Pancreas (tissue), 10 donors: ENCODE results near the gene HDAC4. TPM values are rescaled to one million over a fixed set of nuclear protein-coding genes. Genes with fewer than 3 reads are reported as not detected.

Experiments used
- ATAC-seq, 4 donors: fragments of 200-7000 bp; cut with Tn5 transposase; one replicate each; pipeline versions ENCODE4 v1.8.0 to v1.9.1; 2020; ENCODE audit warnings: mild to moderate bottlenecking in 4 of 4, moderate library complexity in 4 of 4
- DNase-seq, 6 donors: peaks; one replicate each; pipeline ENCODE4 v3.0.0-alpha.2; 2020
- FAIRE-seq: peaks from 2 replicates; lab custom pipeline; 2012; peaks lifted over from hg19 to GRCh38; lab: Jason Lieb, UNC
- H3K27ac ChIP-seq, 4 donors: fragments of 200-600 bp; sonication (generic); 1 replicate in 3 of 4; 2 replicates in 1 of 4; pipeline versions ENCODE4 v1.5.0 to v1.8.0; 2020
- H3K27me3 ChIP-seq, 4 donors: fragments of 200-600 bp; one replicate each; pipeline ENCODE4 v1.8.0; 2021
- H3K36me3 ChIP-seq, 3 donors: fragments of 200-600 bp; sonication (generic) in 1 of 3; one replicate each; pipeline versions ENCODE4 v1.5.0 to v1.8.0; 2020 to 2021
- H3K4me1 ChIP-seq, 3 donors: fragments of 200-600 bp; one replicate each; pipeline ENCODE4 v1.8.0; 2021
- H3K4me3 ChIP-seq, 4 donors: fragments of 200-600 bp; sonication (generic) in 2 of 4; one replicate each; pipeline versions ENCODE4 v1.5.0 to v1.8.0; 2020 to 2021
- H3K9me3 ChIP-seq, 4 donors: fragments of 200-600 bp; one replicate each; pipeline ENCODE4 v1.8.0; 2021
- CTCF ChIP-seq, 4 donors: fragments of 200-600 bp; sonication (generic) in 3 of 4; IDR thresholded peaks; one replicate each; pipeline versions ENCODE4 v1.5.0 to v1.8.0; 2021; ENCODE audit warnings: antibody characterized with exemption in 4 of 4
- WGBS, 2 donors: extraction: QIAGEN DNeasy Blood & Tissue Kit; methylation state at CpG; one replicate each; pipeline ENCODE4 v1.1.7; 2013; 5-methylcytosine and 5-hydroxymethylcytosine counted together
- intact Hi-C, 3 donors: fragments of 100-400 bp; cut with DNase I; formaldehyde crosslinking; loops; one replicate each; pipeline versions ENCODE4 v1.11.1 to v1.14.2; 2022
- polyA plus RNA-seq, 2 donors: library from polyadenylated mRNA; stranded (reverse); fragments of 200-250 nt; gene quantifications; one replicate each; pipeline ENCODE4 v1.2.3, GENCODE V29; 2013
- total RNA-seq, 6 donors: library from RNA; stranded (reverse); fragmentation: NEBNext Ultra II Directional in 4 of 6; extraction: Animal tissue kit (Norgen Biotek cat#: 25700) in 4 of 6; gene quantifications; one replicate each; pipeline versions ENCODE4 v1.2.1 to v1.2.4, GENCODE V29; 2021 to 2023
- donor health status: healthy with polysubstance abuse.
- donor health status: DM: no; HTN: no; CAD: no; lungs with moderate emphysema.
- donor health status: DM: no; HTN: no; CAD: no.
- donor health status: control.
- donor health status: control.
- donor health status: Bipolar disorder and iron deficiency.
- donor health status: DM: yes; HTN: yes; CAD: no.
- donor health status: DM: no; HTN: no; CAD: no.
- donor health status: DM: no; HTN: no; CAD: no.
- donor health status: DM: yes; HTN: yes; CAD: no.

Gene HDAC4
- total and polyA plus RNA-seq, 8 donors, result 8.2 to 31.8 (median 16.6) TPM

DNA sequence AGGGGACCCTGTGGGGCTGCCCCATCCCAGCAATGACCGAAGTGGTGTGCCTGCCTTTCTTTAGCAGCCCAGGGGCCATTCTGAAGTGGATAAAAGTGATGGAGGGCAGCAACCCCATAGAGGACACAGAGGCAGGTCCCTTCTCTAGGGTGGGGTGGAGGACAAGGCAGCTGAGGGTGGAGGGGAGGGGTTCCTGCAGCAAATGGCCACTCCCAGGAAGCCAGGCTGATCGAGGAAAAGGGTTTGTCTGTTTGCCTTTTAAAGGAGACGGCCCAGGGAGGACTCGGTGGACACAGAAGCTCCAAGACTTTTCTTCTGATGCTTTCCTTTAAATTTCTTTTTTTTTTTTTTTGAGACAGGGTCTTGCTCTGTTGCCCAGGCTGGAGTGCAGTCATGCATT lies 280.2 kb downstream of the HDAC4 start:
- intact Hi-C loops, result no loop called here
- ATAC-seq, result no peak
- DNase-seq, result no peak
- H3K4me3 ChIP-seq, result no peak overlapping the region
- H3K4me1 ChIP-seq, result no peaks in the 10 kb centered on the region
- peaks cover 2 to 8% (median 4%) of the 10 kb centered on the region in 3 donors for H3K36me3 ChIP-seq
- no peak overlapping the region for H3K27ac ChIP-seq
- H3K9me3 ChIP-seq, result no peaks in the 10 kb centered on the region
- 73 to 75% methylated on average over 4 of the region's 4 CpGs for WGBS, 2 donors
- FAIRE-seq, result no peak
- H3K27me3 ChIP-seq, result no peaks in the 10 kb centered on the region
- no peak for TF ChIP-seq CTCF (IDR thresholded peaks at IDR 0.05)

- Histone ChIP-seq H3K27me3 (no peaks in the 10 kb centered on the region), H3K4me1 (no peaks in the 10 kb centered on the region), H3K4me3 (no peak overlapping the region), H3K36me3 (no peaks in the 10 kb centered on the region), H3K9me3 (no peaks in the 10 kb centered on the region), H3K27ac (no peak overlapping the region)
- ATAC-seq (no peak), DNase-seq (peak in 2 of 6 donors; percentile 44 to 68), FAIRE-seq (no peak)
- no peak for TF ChIP-seq CTCF (IDR thresholded peaks at IDR 0.05)
- intact Hi-C loops, result no loop called here
- 92 to 93% methylated on average over 21 of the region's 21 CpGs for WGBS, 2 donors
Measured at GRCh38 chr2:239119346-239120126, 281.3 kb downstream of the HDAC4 start.

DNA sequence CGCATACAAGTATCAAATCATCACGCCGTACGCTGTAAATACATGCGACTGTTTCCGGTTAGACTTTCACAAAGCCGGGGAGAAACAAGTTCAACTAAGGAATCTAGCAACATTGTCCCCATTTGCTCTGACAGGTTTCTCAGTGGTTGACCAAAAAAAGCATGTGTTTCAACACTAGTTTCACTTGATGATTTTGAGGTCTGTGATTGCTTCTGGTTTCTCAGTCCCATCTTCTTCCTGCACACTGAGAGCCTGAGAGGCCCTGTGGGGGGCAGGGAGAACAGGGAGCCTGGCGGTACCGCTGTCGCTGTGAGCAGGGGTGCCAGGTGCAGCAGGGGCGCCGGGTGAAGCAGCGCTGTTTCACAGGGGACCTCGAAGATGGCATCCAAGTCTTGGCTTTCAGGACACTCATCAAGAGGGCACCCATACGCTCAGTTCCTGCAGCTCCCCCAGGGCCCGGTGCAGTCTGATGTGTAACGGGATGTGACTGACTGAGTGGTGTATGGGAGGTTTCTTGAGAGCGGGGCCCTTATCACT lies 282.1 kb downstream of the HDAC4 start:
- H3K36me3 ChIP-seq, result no peaks in the 10 kb centered on the region
- H3K4me3 ChIP-seq, result no peak overlapping the region
- intact Hi-C loops, result no loop called here
- WGBS, 2 donors, result 88 to 92% methylated on average over 18 of the region's 18 CpGs
- peak in 2 of 6 donors; percentile 15 to 37 for DNase-seq
- TF ChIP-seq CTCF (IDR thresholded peaks at IDR 0.05), result no peak
- ATAC-seq, result no peak
- peaks cover 0 to 4% (median 0%) of the 10 kb centered on the region in 3 donors for H3K4me1 ChIP-seq
- no peaks in the 10 kb centered on the region for H3K27me3 ChIP-seq
- no peak for FAIRE-seq
- H3K27ac ChIP-seq, result no peak overlapping the region
- H3K9me3 ChIP-seq, result no peaks in the 10 kb centered on the region

GRCh38 chr2:239118264-239118663 lies 282.6 kb downstream of the HDAC4 start:
- intact Hi-C loops, result no loop called here
- ATAC-seq (no peak), DNase-seq (peak in 2 of 6 donors; percentile 7 to 34), FAIRE-seq (no peak)
- H3K27ac ChIP-seq, result no peak overlapping the region
- H3K4me3 ChIP-seq, result no peak overlapping the region
- TF ChIP-seq CTCF (IDR thresholded peaks at IDR 0.05), result no peak
- 94 to 98% methylated on average over 26 of the region's 26 CpGs for whole genome bisulfite sequencing, 2 donors
- no peaks in the 10 kb centered on the region for H3K36me3 ChIP-seq
- peaks cover 0 to 7% (median 4%) of the 10 kb centered on the region in 3 donors for H3K4me1 ChIP-seq
- H3K27me3 ChIP-seq, result no peaks in the 10 kb centered on the region
- H3K9me3 ChIP-seq, result no peaks in the 10 kb centered on the region

DNA sequence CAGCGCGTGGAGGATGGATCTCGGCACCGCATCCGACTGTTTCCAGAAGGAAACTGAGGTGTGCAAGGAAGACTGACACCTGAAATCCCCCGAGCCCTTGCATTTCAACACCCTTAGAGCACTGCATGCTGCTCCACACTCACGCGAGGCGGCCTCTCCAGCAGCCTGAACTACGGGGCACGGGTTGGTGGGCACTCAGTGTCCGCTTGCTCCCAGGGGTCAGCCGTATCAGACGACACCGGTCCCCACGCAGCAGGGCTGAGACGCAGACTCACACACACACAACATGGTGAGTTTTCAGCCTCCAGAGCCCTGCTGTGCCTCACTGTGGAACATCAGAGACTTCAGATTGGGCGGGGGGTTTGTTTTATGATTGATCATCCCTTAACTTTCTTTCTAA lies 283.0 kb downstream of the HDAC4 start:
- Histone ChIP-seq H3K4me1 (peaks cover 0 to 7% (median 6%) of the 10 kb centered on the region in 3 donors), H3K27ac (no peak overlapping the region)
- peak in 1 of 6 donors; percentile 59 for DNase-seq

More for the DNA sequence above, 283.0 kb downstream of the HDAC4 start:
- Histone ChIP-seq H3K36me3 (no peaks in the 10 kb centered on the region), H3K4me3 (no peak overlapping the region), H3K27me3 (no peaks in the 10 kb centered on the region), H3K9me3 (no peaks in the 10 kb centered on the region)
- no peak for TF ChIP-seq CTCF (IDR thresholded peaks at IDR 0.05)
- intact Hi-C loops, result no loop called here
- FAIRE-seq, result no peak
- no peak for ATAC-seq
- WGBS, 2 donors, result 96% methylated on average over 18 of the region's 18 CpGs
